HG02840 (cell line): ENCODE data around the gene SETBP1.

Experiments used
- ATAC-seq: cut with Tn5 transposase; IDR thresholded peaks from one replicate; pipeline ENCODE4 v1.9.1; 2021; ENCODE audit warnings: mild to moderate bottlenecking, moderate library complexity, moderate number of reproducible peaks; ENCODE audit not compliant: unreplicated experiment, low FRiP score

The SETBP1 gene

GRCh38 chr18:44804033-44804432 is 123.3 kb downstream of the SETBP1 start:
- ATAC-seq: no peak

GRCh38 chr18:44805176-44805575 is 124.5 kb downstream of the SETBP1 start:
- no peak for ATAC-seq

GRCh38 chr18:44805643-44806042 is 125.0 kb downstream of the SETBP1 start:
- no peak for ATAC-seq

- no peak for ATAC-seq
These were observed 127.1 kb downstream of the SETBP1 start for GRCh38 chr18:44807766-44808165.

- ATAC-seq: no peak
These were observed 131.0 kb downstream of the SETBP1 start for GRCh38 chr18:44811572-44812125.

- no peak for ATAC-seq
These were observed 131.7 kb downstream of the SETBP1 start for GRCh38 chr18:44812426-44812825.

GRCh38 chr18:44813586-44813985 is 132.9 kb downstream of the SETBP1 start:
- no peak for ATAC-seq

GRCh38 chr18:44815108-44815507 is 134.4 kb downstream of the SETBP1 start:
- ATAC-seq: no peak

- no peak for ATAC-seq
These were observed 135.4 kb downstream of the SETBP1 start for GRCh38 chr18:44816050-44816449.

- no peak for ATAC-seq
These were observed 135.8 kb downstream of the SETBP1 start for GRCh38 chr18:44816477-44816876.

GRCh38 chr18:44817831-44818473 is 137.3 kb downstream of the SETBP1 start:
- ATAC-seq: no peak

GRCh38 chr18:44818668-44819403 is 138.1 kb downstream of the SETBP1 start:
- ATAC-seq: no peak

GRCh38 chr18:44819944-44820510 is 139.3 kb downstream of the SETBP1 start:
- no peak for ATAC-seq

GRCh38 chr18:44821924-44822323 is 141.2 kb downstream of the SETBP1 start:
- no peak for ATAC-seq

GRCh38 chr18:44823286-44823685 is 142.6 kb downstream of the SETBP1 start:
- no peak for ATAC-seq

- no peak for ATAC-seq
These were observed 143.1 kb downstream of the SETBP1 start for GRCh38 chr18:44823782-44824181.

- ATAC-seq: no peak
These were observed 144.2 kb downstream of the SETBP1 start for GRCh38 chr18:44824884-44825283.

GRCh38 chr18:44826418-44827259 is 146.0 kb downstream of the SETBP1 start:
- ATAC-seq: no peak

- ATAC-seq: no peak
These were observed 147.4 kb downstream of the SETBP1 start for GRCh38 chr18:44828080-44828479.

GRCh38 chr18:44830581-44830980 is 149.9 kb downstream of the SETBP1 start:
- no peak for ATAC-seq

- ATAC-seq: no peak
These were observed 153.1 kb downstream of the SETBP1 start for GRCh38 chr18:44833786-44834185.
